Epithelial cell of proximal tubule (primary cell): ENCODE data around the gene DCDC1. TPM values are rescaled to one million over a fixed set of nuclear protein-coding genes. Genes with fewer than 3 reads are reported as not detected.

Experiments
- DNase-seq: peaks from one replicate; pipeline ENCODE4 v3.0.0-alpha.2; 2011; ENCODE audit warnings: low read depth
- H3K4me3 ChIP-seq: 2 replicates; pipeline ENCODE4 v1.5.1; 2011; ENCODE audit warnings: low read depth, mild to moderate bottlenecking, low read length
- CTCF ChIP-seq: conservative IDR thresholded peaks from 2 replicates; pipeline ENCODE4 v1.5.1; 2012; ENCODE audit warnings: low read depth, mild to moderate bottlenecking, low read length
- total RNA-seq: library from RNA; depleted of rRNA; stranded (reverse); fragments of >200 nt; gene quantifications from 2 replicates; pipeline ENCODE4 v1.2.3, GENCODE V29; 2015

The DCDC1 gene
- total RNA-seq, 1 donor from 2014 or later = 0.12 TPM

GRCh38 chr11:31173926-31174680, 195.4 kb downstream of the DCDC1 start:
- no peak overlapping the region for H3K4me3 ChIP-seq
- DNase-seq = no peak
- no peak for TF ChIP-seq CTCF

GRCh38 chr11:31160504-31161422, 208.8 kb downstream of the DCDC1 start:
- no peak overlapping the region for H3K4me3 ChIP-seq
- peak; percentile 62 for TF ChIP-seq CTCF
- DNase-seq = no peak

- DNase-seq = no peak
- no peak for TF ChIP-seq CTCF
- H3K4me3 ChIP-seq = no peak overlapping the region
Measured at GRCh38 chr11:31150841-31151240, 218.7 kb downstream of the DCDC1 start.

DNA sequence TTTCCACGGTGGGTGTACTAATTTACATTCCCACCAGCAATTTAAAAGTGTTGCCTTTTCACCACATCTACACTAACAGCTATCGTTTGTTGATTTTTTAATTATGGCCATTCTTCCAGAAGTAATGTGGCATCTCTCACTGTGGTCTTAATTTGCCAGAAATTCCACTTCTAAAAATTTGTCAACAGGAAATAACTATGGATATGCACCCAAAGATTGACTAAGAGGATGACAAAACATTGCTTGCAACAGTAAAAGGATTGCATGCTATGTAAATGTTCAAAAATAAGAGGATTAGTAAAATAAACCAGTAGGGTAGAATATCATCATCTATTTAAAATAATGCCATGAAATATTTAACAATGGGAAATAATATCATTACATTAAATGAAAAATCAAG, 219.5 kb downstream of the DCDC1 start:
- no peak overlapping the region for H3K4me3 ChIP-seq
- no peak for TF ChIP-seq CTCF
- no peak for DNase-seq

- no peak for TF ChIP-seq CTCF
- no peak overlapping the region for H3K4me3 ChIP-seq
- DNase-seq = no peak
Measured at GRCh38 chr11:31141789-31142188, 227.8 kb downstream of the DCDC1 start.

DNA sequence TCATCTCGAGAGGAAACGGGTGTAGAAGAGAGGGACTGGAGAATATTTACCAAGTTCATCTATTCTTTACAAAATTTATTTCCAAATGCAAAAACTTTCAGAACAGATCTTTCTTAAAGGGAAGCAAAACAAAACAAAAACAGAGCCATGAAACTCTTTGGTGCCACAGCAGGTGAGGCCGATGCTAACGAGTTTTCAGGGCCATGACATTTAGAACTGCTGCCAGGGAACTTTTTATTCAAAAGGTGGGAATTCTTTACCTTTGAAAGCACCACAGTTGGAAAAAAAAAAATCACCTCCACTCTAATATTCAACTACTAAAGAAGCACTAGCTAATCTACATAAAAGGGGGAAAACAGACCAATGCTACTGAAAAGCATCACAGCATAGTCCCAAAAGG, 230.1 kb downstream of the DCDC1 start:
- TF ChIP-seq CTCF = no peak
- no peak for DNase-seq
- H3K4me3 ChIP-seq = no peak overlapping the region
